ENCODE data around the gene AP2B1. TPM values are rescaled to one million over a fixed set of nuclear protein-coding genes. Genes with fewer than 3 reads are reported as not detected.
A peak's percentile ranks its signal among the peaks of the same experiment; 100 is the strongest.

AP2B1 gene
- total and polyA plus RNA-seq, 9 of the 15 experiments (the other 6 are each of a cell fraction or from before 2014, with no cell fraction given) = 60.1 to 287 (median 105) TPM

DNA sequence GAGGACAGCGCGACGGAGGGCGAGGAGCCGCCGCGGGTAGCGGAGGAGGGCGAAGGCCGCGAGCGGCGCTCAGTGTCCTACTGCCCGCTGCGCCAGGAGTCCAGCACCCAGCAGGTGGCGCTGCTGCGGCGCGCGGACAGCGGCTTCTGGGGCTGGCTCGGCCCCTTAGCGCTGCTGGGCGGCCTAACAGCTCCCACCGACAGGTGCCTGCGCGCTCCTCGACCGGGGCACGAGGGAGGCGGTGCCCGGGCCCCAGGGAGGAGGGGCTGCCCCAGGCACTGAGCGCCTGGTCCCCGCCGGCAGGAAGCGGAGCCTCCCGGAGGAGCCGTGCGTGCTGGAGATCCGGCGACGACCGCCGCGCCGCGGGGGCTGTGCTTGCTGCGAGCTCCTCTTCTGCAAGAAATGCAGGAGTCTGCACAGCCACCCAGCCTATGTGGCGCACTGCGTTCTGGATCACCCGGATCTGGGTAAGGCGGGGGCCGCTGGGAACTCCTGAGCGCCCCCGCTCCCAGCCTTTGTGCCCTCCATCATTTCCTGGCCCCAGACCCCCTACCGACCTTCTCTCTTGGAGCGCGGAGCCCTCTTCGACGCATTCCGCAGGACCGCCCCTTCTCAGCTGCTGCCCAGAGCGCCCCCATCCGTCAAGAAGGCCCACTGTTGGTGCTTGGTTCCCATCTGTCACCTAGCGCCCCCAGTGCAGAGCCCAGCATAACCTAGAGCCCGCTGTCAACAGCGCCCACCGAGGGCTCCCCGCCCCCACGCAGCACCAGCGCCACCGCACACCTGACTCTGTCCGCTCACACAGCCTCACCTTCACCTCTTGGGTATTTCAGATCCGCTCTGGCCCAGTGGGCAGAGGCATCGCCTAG is 177.2 kb downstream of the AP2B1 start (continued):
- TF ChIP-seq RFX5 (IDR thresholded peaks at IDR 0.05; ENCODE audit: low read depth, low read length) = no peak
- no peak for TF ChIP-seq POLR2A (conservative IDR thresholded peaks at IDR 0.05)
- TF ChIP-seq SIN3B (IDR thresholded peaks at IDR 0.05; ENCODE audit: low read depth) = 0 out of 2 replicates have a peak, but pooled peaks have one; percentile 35
- no peak for TF ChIP-seq CBX2 (IDR thresholded peaks at IDR 0.05; ENCODE audit: insufficient read depth, low read length, poor library complexity, severe bottlenecking)
- 0 out of 2 replicates have a peak, but pooled peaks have one; percentile 34 for TF ChIP-seq RBM14 (IDR thresholded peaks at IDR 0.05; ENCODE audit: borderline replicate concordance, insufficient read depth, low read depth, low read length)
- TF ChIP-seq POLR3G (IDR thresholded peaks at IDR 0.05; ENCODE audit: extremely low read depth, insufficient read length, insufficient replicate concordance) = no peak
- no peak for TF ChIP-seq NFE2 (IDR thresholded peaks at IDR 0.05; ENCODE audit: low read depth)
- TF ChIP-seq RBM39 (optimal IDR thresholded peaks at IDR 0.05; ENCODE audit: low read depth, low read length) = no peak
- no peak for TF ChIP-seq SLC30A9 (CRISPR knock-in tag; IDR thresholded peaks at IDR 0.05)
- TF ChIP-seq, protein P1, sequence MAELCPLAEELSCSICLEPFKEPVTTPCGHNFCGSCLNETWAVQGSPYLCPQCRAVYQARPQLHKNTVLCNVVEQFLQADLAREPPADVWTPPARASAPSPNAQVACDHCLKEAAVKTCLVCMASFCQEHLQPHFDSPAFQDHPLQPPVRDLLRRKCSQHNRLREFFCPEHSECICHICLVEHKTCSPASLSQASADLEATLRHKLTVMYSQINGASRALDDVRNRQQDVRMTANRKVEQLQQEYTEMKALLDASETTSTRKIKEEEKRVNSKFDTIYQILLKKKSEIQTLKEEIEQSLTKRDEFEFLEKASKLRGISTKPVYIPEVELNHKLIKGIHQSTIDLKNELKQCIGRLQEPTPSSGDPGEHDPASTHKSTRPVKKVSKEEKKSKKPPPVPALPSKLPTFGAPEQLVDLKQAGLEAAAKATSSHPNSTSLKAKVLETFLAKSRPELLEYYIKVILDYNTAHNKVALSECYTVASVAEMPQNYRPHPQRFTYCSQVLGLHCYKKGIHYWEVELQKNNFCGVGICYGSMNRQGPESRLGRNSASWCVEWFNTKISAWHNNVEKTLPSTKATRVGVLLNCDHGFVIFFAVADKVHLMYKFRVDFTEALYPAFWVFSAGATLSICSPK (IDR thresholded peaks at IDR 0.05; ENCODE audit: borderline replicate concordance) = no peak
- no peak for TF ChIP-seq MTA2 (IDR thresholded peaks at IDR 0.05; ENCODE audit: low read depth)
- no peak for TF ChIP-seq MLX (CRISPR knock-in tag; conservative IDR thresholded peaks at IDR 0.05)
- no peak for TF ChIP-seq ZNF830 (CRISPR knock-in tag; IDR thresholded peaks at IDR 0.05)
- TF ChIP-seq, protein P2, sequence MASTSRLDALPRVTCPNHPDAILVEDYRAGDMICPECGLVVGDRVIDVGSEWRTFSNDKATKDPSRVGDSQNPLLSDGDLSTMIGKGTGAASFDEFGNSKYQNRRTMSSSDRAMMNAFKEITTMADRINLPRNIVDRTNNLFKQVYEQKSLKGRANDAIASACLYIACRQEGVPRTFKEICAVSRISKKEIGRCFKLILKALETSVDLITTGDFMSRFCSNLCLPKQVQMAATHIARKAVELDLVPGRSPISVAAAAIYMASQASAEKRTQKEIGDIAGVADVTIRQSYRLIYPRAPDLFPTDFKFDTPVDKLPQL (IDR thresholded peaks at IDR 0.05; ENCODE audit: extremely low read depth, insufficient read length) = no peak
- no peak for TF ChIP-seq NFXL1 (CRISPR knock-in tag; IDR thresholded peaks at IDR 0.05)
- TF ChIP-seq KAT8 (IDR thresholded peaks at IDR 0.05; ENCODE audit: low read depth) = no peak
- TF ChIP-seq, protein P3, sequence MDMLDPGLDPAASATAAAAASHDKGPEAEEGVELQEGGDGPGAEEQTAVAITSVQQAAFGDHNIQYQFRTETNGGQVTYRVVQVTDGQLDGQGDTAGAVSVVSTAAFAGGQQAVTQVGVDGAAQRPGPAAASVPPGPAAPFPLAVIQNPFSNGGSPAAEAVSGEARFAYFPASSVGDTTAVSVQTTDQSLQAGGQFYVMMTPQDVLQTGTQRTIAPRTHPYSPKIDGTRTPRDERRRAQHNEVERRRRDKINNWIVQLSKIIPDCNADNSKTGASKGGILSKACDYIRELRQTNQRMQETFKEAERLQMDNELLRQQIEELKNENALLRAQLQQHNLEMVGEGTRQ (CRISPR knock-in tag; IDR thresholded peaks at IDR 0.05) = no peak
- TF ChIP-seq MIER1 (IDR thresholded peaks at IDR 0.05; ENCODE audit: low read depth) = no peak
- TF ChIP-seq ZNF134 (CRISPR knock-in tag; conservative IDR thresholded peaks at IDR 0.05) = no peak
- no peak for TF ChIP-seq TEAD1 (CRISPR knock-in tag; IDR thresholded peaks at IDR 0.05)
- TF ChIP-seq, protein P4, sequence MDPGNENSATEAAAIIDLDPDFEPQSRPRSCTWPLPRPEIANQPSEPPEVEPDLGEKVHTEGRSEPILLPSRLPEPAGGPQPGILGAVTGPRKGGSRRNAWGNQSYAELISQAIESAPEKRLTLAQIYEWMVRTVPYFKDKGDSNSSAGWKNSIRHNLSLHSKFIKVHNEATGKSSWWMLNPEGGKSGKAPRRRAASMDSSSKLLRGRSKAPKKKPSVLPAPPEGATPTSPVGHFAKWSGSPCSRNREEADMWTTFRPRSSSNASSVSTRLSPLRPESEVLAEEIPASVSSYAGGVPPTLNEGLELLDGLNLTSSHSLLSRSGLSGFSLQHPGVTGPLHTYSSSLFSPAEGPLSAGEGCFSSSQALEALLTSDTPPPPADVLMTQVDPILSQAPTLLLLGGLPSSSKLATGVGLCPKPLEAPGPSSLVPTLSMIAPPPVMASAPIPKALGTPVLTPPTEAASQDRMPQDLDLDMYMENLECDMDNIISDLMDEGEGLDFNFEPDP (CRISPR knock-in tag; IDR thresholded peaks at IDR 0.05) = no peak
- no peak for TF ChIP-seq HIVEP1 (CRISPR knock-in tag; IDR thresholded peaks at IDR 0.05)
- TF ChIP-seq ZNF507 (tag; conservative IDR thresholded peaks at IDR 0.05) = no peak
- TF ChIP-seq ZNF444 (CRISPR knock-in tag; IDR thresholded peaks at IDR 0.05) = no peak
- TF ChIP-seq ERF (CRISPR knock-in tag; IDR thresholded peaks at IDR 0.05) = no peak

Measured in K562 (cell line).